Lower lobe of right lung (tissue), 2 donors: ENCODE measurements around the gene DHRS1. TPM values are rescaled to one million over a fixed set of nuclear protein-coding genes. Genes with fewer than 3 reads are reported as not detected.

ENCODE experiments used
- ATAC-seq, 2 donors: fragments of 200-7000 bp; cut with Tn5 transposase; one replicate each; pipeline ENCODE4 v1.9.1; 2020 to 2022; ENCODE audit warnings: mild to moderate bottlenecking in 2 of 2, moderate library complexity in 2 of 2
- DNase-seq: peaks from one replicate; pipeline ENCODE4 v3.0.0-alpha.2; 2020
- H3K27ac ChIP-seq: fragments of 200-600 bp; one replicate; pipeline ENCODE4 v1.8.0; 2022
- H3K27me3 ChIP-seq: fragments of 200-600 bp; one replicate; pipeline ENCODE4 v1.8.0; 2022; ENCODE audit warnings: low read depth
- H3K36me3 ChIP-seq: fragments of 200-600 bp; one replicate; pipeline ENCODE4 v1.8.0; 2022; ENCODE audit warnings: mild to moderate bottlenecking
- H3K4me1 ChIP-seq: fragments of 200-600 bp; one replicate; pipeline ENCODE4 v1.8.0; 2022
- H3K4me3 ChIP-seq: fragments of 200-600 bp; one replicate; pipeline ENCODE4 v1.8.0; 2022; ENCODE audit warnings: mild to moderate bottlenecking
- H3K9me3 ChIP-seq: fragments of 200-600 bp; one replicate; pipeline ENCODE4 v1.8.0; 2022
- intact Hi-C: fragments of 100-400 bp; cut with DNase I; formaldehyde crosslinking; loops from one replicate; pipeline ENCODE4 v1.11.0; 2022
- total RNA-seq: library from RNA; stranded (reverse); fragmentation: NEBNext Ultra II Directional; extraction: Animal tissue kit (Norgen Biotek cat#: 25700); gene quantifications from one replicate; pipeline ENCODE4 v1.2.1, GENCODE V29; 2021
- TF ChIP-seq, protein P1 (sequence below): fragments of 200-600 bp; IDR thresholded peaks from one replicate; pipeline ENCODE4 v1.8.0; 2022; ENCODE audit warnings: antibody characterized with exemption, mild to moderate bottlenecking
- donor health status: DM: no; HTN: yes; CAD: no; lungs with severe emphysema.

The DHRS1 gene
- total RNA-seq, 1 donor from 2014 or later: 22.7 TPM

DNA sequence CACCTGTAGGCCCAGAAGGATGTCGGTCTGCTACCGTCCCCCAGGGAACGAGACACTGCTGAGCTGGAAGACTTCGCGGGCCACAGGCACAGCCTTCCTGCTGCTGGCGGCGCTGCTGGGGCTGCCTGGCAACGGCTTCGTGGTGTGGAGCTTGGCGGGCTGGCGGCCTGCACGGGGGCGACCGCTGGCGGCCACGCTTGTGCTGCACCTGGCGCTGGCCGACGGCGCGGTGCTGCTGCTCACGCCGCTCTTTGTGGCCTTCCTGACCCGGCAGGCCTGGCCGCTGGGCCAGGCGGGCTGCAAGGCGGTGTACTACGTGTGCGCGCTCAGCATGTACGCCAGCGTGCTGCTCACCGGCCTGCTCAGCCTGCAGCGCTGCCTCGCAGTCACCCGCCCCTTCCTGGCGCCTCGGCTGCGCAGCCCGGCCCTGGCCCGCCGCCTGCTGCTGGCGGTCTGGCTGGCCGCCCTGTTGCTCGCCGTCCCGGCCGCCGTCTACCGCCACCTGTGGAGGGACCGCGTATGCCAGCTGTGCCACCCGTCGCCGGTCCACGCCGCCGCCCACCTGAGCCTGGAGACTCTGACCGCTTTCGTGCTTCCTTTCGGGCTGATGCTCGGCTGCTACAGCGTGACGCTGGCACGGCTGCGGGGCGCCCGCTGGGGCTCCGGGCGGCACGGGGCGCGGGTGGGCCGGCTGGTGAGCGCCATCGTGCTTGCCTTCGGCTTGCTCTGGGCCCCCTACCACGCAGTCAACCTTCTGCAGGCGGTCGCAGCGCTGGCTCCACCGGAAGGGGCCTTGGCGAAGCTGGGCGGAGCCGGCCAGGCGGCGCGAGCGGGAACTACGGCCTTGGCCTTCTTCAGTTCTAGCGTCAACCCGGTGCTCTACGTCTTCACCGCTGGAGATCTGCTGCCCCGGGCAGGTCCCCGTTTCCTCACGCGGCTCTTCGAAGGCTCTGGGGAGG is 11.3 kb upstream of the DHRS1 start, which contains the start of gene LTB4R:
LTB4R (plus strand) TSS at position 857 of the 959 bp plus-strand sequence. CDS start 4,150 bp downstream, outside the sequence.
- peak; percentile 87 to 88 for ATAC-seq
- peaks cover 75% of the 10 kb centered on the region for H3K4me1 ChIP-seq
- no peaks in the 10 kb centered on the region for H3K9me3 ChIP-seq
- peak; percentile 86 for DNase-seq
- peaks cover 18% of the 10 kb centered on the region for H3K36me3 ChIP-seq
- TF ChIP-seq, protein P1, sequence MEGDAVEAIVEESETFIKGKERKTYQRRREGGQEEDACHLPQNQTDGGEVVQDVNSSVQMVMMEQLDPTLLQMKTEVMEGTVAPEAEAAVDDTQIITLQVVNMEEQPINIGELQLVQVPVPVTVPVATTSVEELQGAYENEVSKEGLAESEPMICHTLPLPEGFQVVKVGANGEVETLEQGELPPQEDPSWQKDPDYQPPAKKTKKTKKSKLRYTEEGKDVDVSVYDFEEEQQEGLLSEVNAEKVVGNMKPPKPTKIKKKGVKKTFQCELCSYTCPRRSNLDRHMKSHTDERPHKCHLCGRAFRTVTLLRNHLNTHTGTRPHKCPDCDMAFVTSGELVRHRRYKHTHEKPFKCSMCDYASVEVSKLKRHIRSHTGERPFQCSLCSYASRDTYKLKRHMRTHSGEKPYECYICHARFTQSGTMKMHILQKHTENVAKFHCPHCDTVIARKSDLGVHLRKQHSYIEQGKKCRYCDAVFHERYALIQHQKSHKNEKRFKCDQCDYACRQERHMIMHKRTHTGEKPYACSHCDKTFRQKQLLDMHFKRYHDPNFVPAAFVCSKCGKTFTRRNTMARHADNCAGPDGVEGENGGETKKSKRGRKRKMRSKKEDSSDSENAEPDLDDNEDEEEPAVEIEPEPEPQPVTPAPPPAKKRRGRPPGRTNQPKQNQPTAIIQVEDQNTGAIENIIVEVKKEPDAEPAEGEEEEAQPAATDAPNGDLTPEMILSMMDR: peak; percentile 57
- H3K4me3 ChIP-seq: peak within 1 kb of the TSS; percentile 73
- H3K27me3 ChIP-seq: no peaks in the 10 kb centered on the region
- H3K27ac ChIP-seq: peak within 1 kb of the TSS; percentile 92
- intact Hi-C loops: no loop called here

DNA sequence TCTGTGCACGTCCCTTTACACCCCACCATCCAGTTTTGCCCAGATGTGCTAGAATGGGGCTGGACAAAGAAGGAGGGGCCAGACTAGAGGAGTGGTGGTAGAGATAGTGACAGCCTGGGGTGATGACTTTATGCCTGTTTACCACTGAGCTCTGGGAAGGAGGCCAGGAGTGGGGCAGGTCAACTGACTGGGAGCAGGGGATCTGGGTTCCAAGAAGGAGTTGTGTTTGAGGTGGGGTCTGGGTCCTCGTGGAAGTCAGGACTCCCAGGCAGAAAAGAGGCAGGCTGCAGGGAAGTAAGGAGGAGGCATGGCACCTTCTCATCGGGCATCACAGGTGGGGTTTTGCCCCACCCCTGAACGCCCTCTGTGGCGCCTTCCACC is 10.7 kb upstream of the DHRS1 start:
- Histone ChIP-seq H3K4me1 (peaks cover 68% of the 10 kb centered on the region), H3K36me3 (peaks cover 24% of the 10 kb centered on the region), H3K9me3 (no peaks in the 10 kb centered on the region), H3K27me3 (no peaks in the 10 kb centered on the region), H3K27ac (peak overlapping the region; percentile 92), H3K4me3 (peak overlapping the region; percentile 73)
- TF ChIP-seq, protein P1: no peak
- no peak for DNase-seq
- no peak for ATAC-seq
- intact Hi-C loops: no loop called here

DNA sequence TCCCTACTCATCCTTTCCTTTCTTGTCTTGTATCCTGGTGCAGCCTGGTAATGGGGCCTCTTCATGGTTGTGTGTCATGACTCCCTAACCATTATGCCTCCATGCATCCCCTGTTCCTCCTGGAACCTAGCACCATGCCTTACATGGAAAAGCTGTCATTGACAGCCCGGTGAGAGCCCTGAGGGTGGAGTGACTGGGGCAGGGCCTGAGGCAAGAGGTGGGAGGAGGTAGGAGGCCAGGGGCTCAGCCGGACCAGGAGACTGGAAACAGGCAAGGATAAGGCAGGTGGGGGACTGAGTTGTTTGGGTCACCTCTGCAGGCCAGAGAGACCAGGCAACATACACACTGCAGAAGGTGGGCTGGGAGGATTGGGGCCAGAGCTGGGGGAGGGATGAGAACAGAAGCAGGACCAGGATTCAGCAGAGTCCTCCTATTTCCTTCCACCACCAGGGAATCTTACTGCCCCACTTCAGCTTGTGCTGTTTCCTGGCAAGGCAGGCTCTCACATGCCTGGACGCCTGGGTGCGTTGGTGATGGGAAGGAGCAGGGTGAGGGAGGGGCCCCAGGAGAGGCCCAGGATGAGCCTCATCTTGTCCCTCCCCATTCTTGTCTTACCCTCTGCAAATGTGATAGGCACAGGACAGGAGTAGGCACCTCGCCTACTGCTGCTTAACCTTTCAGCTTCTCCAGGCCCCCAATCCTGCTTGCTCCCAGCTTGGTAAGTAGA is 10.1 kb upstream of the DHRS1 start, which contains the start of gene LTB4R2:
LTB4R2 (plus strand) TSS at position 603 of the 727 bp plus-strand sequence. CDS start 525 bp downstream, outside the sequence.
- Histone ChIP-seq H3K36me3 (peaks cover 30% of the 10 kb centered on the region), H3K4me3 (peak within 1 kb of the TSS; percentile 73), H3K4me1 (peaks cover 62% of the 10 kb centered on the region), H3K27me3 (no peaks in the 10 kb centered on the region), H3K27ac (peak within 1 kb of the TSS; percentile 92), H3K9me3 (no peaks in the 10 kb centered on the region)
- TF ChIP-seq, protein P1: no peak
- intact Hi-C loops: no loop called here
- ATAC-seq (no peak), DNase-seq (peak; percentile 40)

DNA sequence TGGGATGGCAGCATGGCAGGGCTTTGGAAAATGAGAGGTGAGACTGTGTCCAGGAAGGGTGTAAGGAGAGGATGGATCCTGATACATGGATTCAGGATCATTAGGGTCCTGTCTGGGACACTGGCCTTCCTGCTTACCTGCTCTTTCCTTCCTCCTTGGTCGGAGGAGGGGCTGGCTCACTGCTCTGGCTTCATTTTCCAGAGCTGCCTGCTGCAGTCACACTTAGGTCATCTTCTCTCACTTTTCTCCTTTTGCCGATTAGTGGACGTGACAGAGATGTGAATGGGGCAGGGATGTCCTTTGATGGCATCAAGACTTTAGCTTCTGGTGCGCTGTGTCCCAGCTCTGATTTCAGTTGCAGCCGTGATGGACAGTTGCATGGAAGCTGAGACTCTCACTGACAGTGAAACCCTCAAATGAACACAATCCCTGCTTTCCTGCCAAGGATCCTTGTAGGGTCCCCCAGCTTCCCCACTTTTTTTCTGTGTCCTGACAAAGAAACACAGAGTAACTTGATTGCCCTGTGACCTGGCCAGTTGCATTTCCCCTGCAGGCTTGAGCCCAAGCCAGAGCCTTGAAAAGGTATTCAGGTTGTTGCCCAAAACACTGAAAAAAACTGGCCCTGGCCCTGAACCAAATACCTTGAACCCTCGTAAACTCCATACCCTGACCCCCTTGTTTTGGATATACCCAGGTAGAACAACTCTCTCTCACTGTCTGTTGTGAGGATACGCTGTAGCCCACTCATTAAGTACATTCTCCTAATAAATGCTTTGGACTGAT is 9.0 kb upstream of the DHRS1 start:
- no peak overlapping the region for H3K27ac ChIP-seq
- intact Hi-C loops: no loop called here
- H3K36me3 ChIP-seq: peaks cover 42% of the 10 kb centered on the region
- H3K4me3 ChIP-seq: no peak overlapping the region
- no peaks in the 10 kb centered on the region for H3K9me3 ChIP-seq
- peak; percentile 3 for DNase-seq
- no peaks in the 10 kb centered on the region for H3K27me3 ChIP-seq
- ATAC-seq: no peak
- peaks cover 51% of the 10 kb centered on the region for H3K4me1 ChIP-seq
- TF ChIP-seq, protein P1: no peak
